ENCODE measurements around the gene HBS1L. TPM values are rescaled to one million over a fixed set of nuclear protein-coding genes. Genes with fewer than 3 reads are reported as not detected.

The HBS1L gene
- total and polyA plus RNA-seq, 2 of the 4 experiments (the other 2 are of a cell fraction): 45.1 to 120 TPM

GRCh38 chr6:135012764-135013163 lies 41.9 kb downstream of the HBS1L start:
- Histone ChIP-seq H3K4ac (ENCODE audit: low read depth, low read length) (no peak overlapping the region), H3K9me3 (ENCODE audit: control insufficient read depth, insufficient read depth, low read length) (no peaks in the 10 kb centered on the region), H3K9me1 (ENCODE audit: insufficient read depth, low read length) (peaks cover 5% of the 10 kb centered on the region; the same call in 1 of the 2 replicates), H2BK5ac (ENCODE audit: low read depth, low read length, poor library complexity, severe bottlenecking) (peak overlapping the region; percentile 82), H4K20me1 (ENCODE audit: insufficient read depth, low read length) (no peaks in the 10 kb centered on the region; the same call in 1 of the 2 replicates), H3K27ac (ENCODE audit: insufficient read depth, low read length) (peak overlapping the region; percentile 12; the same call in 1 of the 2 replicates), H3K56ac (ENCODE audit: extremely low read depth, insufficient read depth, low read length) (no peak overlapping the region), H3K9ac (ENCODE audit: low read depth, low read length) (no peak overlapping the region), H4K5ac (ENCODE audit: low read depth, low read length) (no peak overlapping the region), H2AK9ac (replicated peaks; ENCODE audit: low read depth, low read length, poor library complexity) (no peak overlapping the region), H3K4me1 (ENCODE audit: control insufficient read depth, insufficient read depth, low read length) (peaks cover 9% of the 10 kb centered on the region; the same call in 1 of the 2 replicates), H3K23ac (ENCODE audit: low read depth, low read length) (no peak overlapping the region), H3K79me1 (ENCODE audit: low read depth in 1 of 2, low read length in 2 of 2) (peaks cover 7 to 31% of the 10 kb centered on the region in 2 experiments), H3K18ac (ENCODE audit: low read depth, low read length) (no peak overlapping the region), H3K4me2 (ENCODE audit: low read depth, low read length) (no peak overlapping the region), H3K4me3 (ENCODE audit: insufficient read depth, low read depth, low read length) (no peak overlapping the region), H4K91ac (ENCODE audit: insufficient read depth, low read depth, low read length) (no peak overlapping the region), H4K8ac (ENCODE audit: low read depth in 2 of 2, low read length in 2 of 2) (no peak overlapping the region), H3K14ac (replicated peaks; ENCODE audit: low read depth, low read length) (no peak overlapping the region), H2AFZ (replicated peaks; ENCODE audit: low read length, poor library complexity) (no peak overlapping the region), H2BK120ac (ENCODE audit: low read depth, low read length) (no peak overlapping the region), H2BK15ac (ENCODE audit: low read depth, low read length) (no peak overlapping the region), H3K27me3 (ENCODE audit: control insufficient read depth, insufficient read depth, low read length) (no peaks in the 10 kb centered on the region), H3K36me3 (ENCODE audit: control insufficient read depth, insufficient read depth, low read length) (0 out of 2 replicates have a peak, but pooled peaks cover 1% of the 10 kb centered on the region), H2BK20ac (ENCODE audit: low read depth, low read length) (no peak overlapping the region), H2AK5ac (ENCODE audit: low read depth, low read length) (no peak overlapping the region)
- dilution Hi-C loops (cut with HindIII; ENCODE audit: low sequenced_read_pairs, unreplicated experiment): no loop called here
- TF ChIP-seq POLR2A (IDR thresholded peaks at IDR 0.05; ENCODE audit: low read depth, low read length) (no peak), USF2 (IDR thresholded peaks at IDR 0.05; ENCODE audit: low read depth, low read length) (no peak), CTCF (conservative IDR thresholded peaks at IDR 0.05; ENCODE audit: low read depth, low read length) (no peak), RCOR1 (IDR thresholded peaks at IDR 0.05; ENCODE audit: insufficient replicate concordance, low read length) (no peak), CEBPB (IDR thresholded peaks at IDR 0.05; ENCODE audit: low read depth, low read length) (peak; percentile 65), MAFK (IDR thresholded peaks at IDR 0.05; ENCODE audit: low read depth, low read length) (no peak), BHLHE40 (IDR thresholded peaks at IDR 0.05; ENCODE audit: low read depth, low read length) (no peak), MXI1 (IDR thresholded peaks at IDR 0.05; ENCODE audit: borderline replicate concordance, low read depth, low read length) (no peak)
- in situ Hi-C loops (cut with MboI; ENCODE audit: low sequenced_read_pairs): no loop called here
- CTCF ChIA-PET: interaction anchor here (1.0 kb wide), 1 partner anchor 10 kb away, joined by 3 read pairs; no protein-coding TSS in a partner anchor
- intact Hi-C loops (cut with micrococcal nuclease): no loop called here
- POLR2A ChIA-PET (ENCODE audit: unreplicated experiment): no interaction called here
- ATAC-seq (ENCODE audit: low read depth) (peak; percentile 86), DNase-seq (peak; percentile 84)
- no TSS peak for BruUV-seq (replicated peaks)

All from IMR-90 (cell line).